Measurements from ENCODE around the gene ADAM19.

GRCh38 chr5:157479612-157480510, 95.7 kb downstream of the ADAM19 start:
- TF ChIP-seq CTCF (IDR thresholded peaks at IDR 0.05; ENCODE audit: low read depth, low read length) = no peak
- TF ChIP-seq MAX (IDR thresholded peaks at IDR 0.05; ENCODE audit: low read depth, low read length) = no peak
- TF ChIP-seq POLR2A (IDR thresholded peaks at IDR 0.05; ENCODE audit: extremely low read depth, insufficient read length) = no peak
- no peak for TF ChIP-seq MYC (IDR thresholded peaks at IDR 0.05; ENCODE audit: low read depth, low read length)
